GM23338 (cell line): ENCODE measurements around the gene ST3GAL4. TPM values are rescaled to one million over a fixed set of nuclear protein-coding genes. Genes with fewer than 3 reads are reported as not detected.

Experiments used
- ATAC-seq: fragments of 200-7000 bp; cut with Tn5 transposase; 3 replicates; pipeline ENCODE4 v1.9.1; 2020
- DNase-seq: peaks from one replicate; pipeline ENCODE4 v3.0.0-alpha.2; 2015; ENCODE audit warnings: low spot score
- H2AFZ ChIP-seq: fragments of 200-600 bp; sonication (generic); 2 replicates; pipeline ENCODE4 v1.8.0; 2016; ENCODE audit warnings: antibody characterized with exemption, mild to moderate bottlenecking, moderate library complexity
- H3F3A ChIP-seq: fragments of 200-600 bp; sonication (generic); replicated peaks from 2 replicates; pipeline ENCODE4 v1.8.0; 2017; ENCODE audit warnings: antibody characterized with exemption, mixed run types, low read depth
- H3K27ac ChIP-seq: fragments of 200-600 bp; sonication (generic); 2 replicates; pipeline ENCODE4 v1.6.1; 2016; ENCODE audit warnings: low read depth
- H3K27me3 ChIP-seq: fragments of 200-600 bp; sonication (generic); 2 replicates; pipeline ENCODE4 v1.8.0; 2016; ENCODE audit warnings: mild to moderate bottlenecking, mixed run types, moderate library complexity; ENCODE audit not compliant: insufficient read depth
- H3K36me3 ChIP-seq: fragments of 200-600 bp; sonication (generic); 2 replicates; pipeline ENCODE4 v1.8.0; 2016; ENCODE audit warnings: mild to moderate bottlenecking; ENCODE audit not compliant: insufficient read depth
- H3K4me1 ChIP-seq: fragments of 200-600 bp; sonication (generic); 2 replicates; pipeline ENCODE4 v1.8.0; 2016; ENCODE audit warnings: mild to moderate bottlenecking, moderate library complexity; ENCODE audit not compliant: insufficient read depth
- H3K4me2 ChIP-seq: fragments of 200-600 bp; sonication (generic); 2 replicates; pipeline ENCODE4 v1.7.1; 2017; ENCODE audit warnings: mixed run types
- H3K4me3 ChIP-seq: fragments of 200-600 bp; sonication (generic); 2 replicates; pipeline ENCODE4 v1.6.1; 2016; ENCODE audit warnings: mixed run types
- H3K79me2 ChIP-seq: fragments of 200-600 bp; sonication (generic); replicated peaks from 2 replicates; pipeline ENCODE4 v1.8.0; 2017; ENCODE audit warnings: mild to moderate bottlenecking; ENCODE audit not compliant: insufficient read depth
- H3K9me2 ChIP-seq: fragments of 200-600 bp; sonication (generic); 2 replicates; pipeline ENCODE4 v1.8.0; 2017; ENCODE audit not compliant: insufficient read depth
- H4K20me1 ChIP-seq: fragments of 200-600 bp; sonication (generic); replicated peaks from 2 replicates; pipeline ENCODE4 v1.8.0; 2017; ENCODE audit warnings: mild to moderate bottlenecking; ENCODE audit not compliant: insufficient read depth
- H3K27ac Mint-ChIP-seq: 2 replicates; pipeline ENCODE4 v1.8.0; 2020; ENCODE audit warnings: inconsistent platforms, mild to moderate bottlenecking, moderate library complexity, mixed read lengths
- H3K27me3 Mint-ChIP-seq: 3 replicates; pipeline ENCODE4 v1.8.0; 2022; ENCODE audit warnings: low read depth, mild to moderate bottlenecking, moderate library complexity, mixed read lengths, inconsistent platforms; ENCODE audit not compliant: insufficient read depth, poor library complexity
- H3K36me3 Mint-ChIP-seq: 3 replicates; pipeline ENCODE4 v1.8.0; 2021; ENCODE audit warnings: low read depth, mild to moderate bottlenecking, inconsistent platforms, moderate library complexity, mixed read lengths
- H3K4me1 Mint-ChIP-seq: 3 replicates; pipeline ENCODE4 v1.8.0; 2020; ENCODE audit warnings: mild to moderate bottlenecking, inconsistent platforms, mixed read lengths
- H3K4me3 Mint-ChIP-seq: 3 replicates; pipeline ENCODE4 v1.8.0; 2021; ENCODE audit warnings: moderate library complexity, mild to moderate bottlenecking, inconsistent platforms, mixed read lengths
- H3K9me3 Mint-ChIP-seq: 3 replicates; pipeline ENCODE4 v1.8.0; 2020; ENCODE audit warnings: moderate library complexity, mild to moderate bottlenecking, inconsistent platforms, mixed read lengths
- CREB1 ChIP-seq: fragments of 250-450 bp; sonication (Bioruptor Pico); IDR thresholded peaks from 2 replicates; pipeline ENCODE4 v1.5.0; 2020; ENCODE audit warnings: low read depth, mild to moderate bottlenecking, moderate library complexity
- JUNB ChIP-seq: IDR thresholded peaks from one replicate; pipeline ENCODE4 v1.6.1; 2016; ENCODE audit warnings: antibody characterized with exemption; ENCODE audit not compliant: unreplicated experiment
- REST ChIP-seq: IDR thresholded peaks from one replicate; pipeline ENCODE4 v1.6.1; 2018; ENCODE audit warnings: antibody characterized with exemption; ENCODE audit not compliant: unreplicated experiment
- STAT1 ChIP-seq: IDR thresholded peaks from one replicate; pipeline ENCODE4 v1.6.1; 2016; ENCODE audit warnings: antibody characterized with exemption; ENCODE audit not compliant: unreplicated experiment
- ZNF331 ChIP-seq: fragments of 250-450 bp; sonication (Bioruptor Pico); IDR thresholded peaks from 2 replicates; pipeline ENCODE4 v1.5.0; 2020; ENCODE audit warnings: low read depth, mild to moderate bottlenecking, moderate library complexity
- ZNF462 ChIP-seq: fragments of 250-450 bp; sonication (Bioruptor Pico); IDR thresholded peaks from 2 replicates; pipeline ENCODE4 v1.5.0; 2020; ENCODE audit warnings: mild to moderate bottlenecking, moderate library complexity
- polyA plus RNA-seq: library from polyadenylated mRNA; unstranded; fragments of >200 nt; fragmentation: Nextera tagmentation; extraction: Ambion mirVana; gene quantifications from 2 replicates; pipeline ENCODE4 v1.2.1, GENCODE V29; 2016
- total RNA-seq: library from RNA; depleted of rRNA; stranded (reverse); fragments of >200 nt; shearing (Covaris generic); gene quantifications from 2 replicates; pipeline ENCODE4 v1.2.3, GENCODE V29; 2014
- TF ChIP-seq, protein P1 (sequence below), 2 experiments: fragments of 200-600 bp in 1 of 2; sonication (generic) in 1 of 2; conservative IDR thresholded peaks; 2 replicates each; pipeline versions ENCODE4 v1.5.1 to v1.6.1; 2016 to 2017; ENCODE audit warnings: antibody characterized with exemption in 2 of 2, low read depth in 2 of 2, mild to moderate bottlenecking in 2 of 2, moderate library complexity in 1 of 2

The ST3GAL4 gene
- total and polyA plus RNA-seq, 2 experiments from 2014 or later = 10.1 to 28.0 TPM

GRCh38 chr11:126305699-126306098, 49.8 kb upstream of the ST3GAL4 start (continued):
- TF ChIP-seq ZNF462 (CRISPR knock-in tag) (no peak), ZNF331 (CRISPR knock-in tag) (no peak), JUNB (no peak), CREB1 (no peak), STAT1 (no peak)
- TF ChIP-seq, protein P1, sequence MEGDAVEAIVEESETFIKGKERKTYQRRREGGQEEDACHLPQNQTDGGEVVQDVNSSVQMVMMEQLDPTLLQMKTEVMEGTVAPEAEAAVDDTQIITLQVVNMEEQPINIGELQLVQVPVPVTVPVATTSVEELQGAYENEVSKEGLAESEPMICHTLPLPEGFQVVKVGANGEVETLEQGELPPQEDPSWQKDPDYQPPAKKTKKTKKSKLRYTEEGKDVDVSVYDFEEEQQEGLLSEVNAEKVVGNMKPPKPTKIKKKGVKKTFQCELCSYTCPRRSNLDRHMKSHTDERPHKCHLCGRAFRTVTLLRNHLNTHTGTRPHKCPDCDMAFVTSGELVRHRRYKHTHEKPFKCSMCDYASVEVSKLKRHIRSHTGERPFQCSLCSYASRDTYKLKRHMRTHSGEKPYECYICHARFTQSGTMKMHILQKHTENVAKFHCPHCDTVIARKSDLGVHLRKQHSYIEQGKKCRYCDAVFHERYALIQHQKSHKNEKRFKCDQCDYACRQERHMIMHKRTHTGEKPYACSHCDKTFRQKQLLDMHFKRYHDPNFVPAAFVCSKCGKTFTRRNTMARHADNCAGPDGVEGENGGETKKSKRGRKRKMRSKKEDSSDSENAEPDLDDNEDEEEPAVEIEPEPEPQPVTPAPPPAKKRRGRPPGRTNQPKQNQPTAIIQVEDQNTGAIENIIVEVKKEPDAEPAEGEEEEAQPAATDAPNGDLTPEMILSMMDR (conservative IDR thresholded peaks at IDR 0.05; ENCODE audit: low read depth in 2 of 2) = no peak

GRCh38 chr11:126307706-126308105, 47.8 kb upstream of the ST3GAL4 start:
- H3K9me2 ChIP-seq = no peaks in the 10 kb centered on the region
- no peak overlapping the region for H3K4me3 ChIP-seq
- Mint-ChIP-seq H3K4me3 (no peak overlapping the region), H3K27ac (no peak overlapping the region), H3K27me3 (peaks cover 5% of the 10 kb centered on the region), H3K4me1 (peaks cover 17% of the 10 kb centered on the region), H3K36me3 (peaks cover 28% of the 10 kb centered on the region), H3K9me3 (0 out of 3 replicates have a peak, but pooled peaks cover under 1% of the 10 kb centered on the region)
- peaks cover 12% of the 10 kb centered on the region for H3K79me2 ChIP-seq
- ATAC-seq (no peak), DNase-seq (peak; percentile 87)
- no peaks in the 10 kb centered on the region for H3F3A ChIP-seq
- H2AFZ ChIP-seq = no peak overlapping the region
- H3K36me3 ChIP-seq = no peaks in the 10 kb centered on the region
- TF ChIP-seq REST = no peak
- TF ChIP-seq, protein P1 (conservative IDR thresholded peaks at IDR 0.05; ENCODE audit: low read depth in 2 of 2) = peak; percentile 68 to 75
- no peaks in the 10 kb centered on the region for H3K4me1 ChIP-seq
- H4K20me1 ChIP-seq = no peaks in the 10 kb centered on the region
- H3K27me3 ChIP-seq = no peaks in the 10 kb centered on the region
- H3K4me2 ChIP-seq = no peak overlapping the region
- no peak overlapping the region for H3K27ac ChIP-seq
